Measurements from ENCODE around the gene PTPN23.

PTPN23 gene

GRCh38 chr3:47421741-47422649 is 41.2 kb downstream of the PTPN23 start:
- no peak for DNase-seq

GRCh38 chr3:47422743-47423142 is 41.9 kb downstream of the PTPN23 start:
- no peak for DNase-seq

DNA sequence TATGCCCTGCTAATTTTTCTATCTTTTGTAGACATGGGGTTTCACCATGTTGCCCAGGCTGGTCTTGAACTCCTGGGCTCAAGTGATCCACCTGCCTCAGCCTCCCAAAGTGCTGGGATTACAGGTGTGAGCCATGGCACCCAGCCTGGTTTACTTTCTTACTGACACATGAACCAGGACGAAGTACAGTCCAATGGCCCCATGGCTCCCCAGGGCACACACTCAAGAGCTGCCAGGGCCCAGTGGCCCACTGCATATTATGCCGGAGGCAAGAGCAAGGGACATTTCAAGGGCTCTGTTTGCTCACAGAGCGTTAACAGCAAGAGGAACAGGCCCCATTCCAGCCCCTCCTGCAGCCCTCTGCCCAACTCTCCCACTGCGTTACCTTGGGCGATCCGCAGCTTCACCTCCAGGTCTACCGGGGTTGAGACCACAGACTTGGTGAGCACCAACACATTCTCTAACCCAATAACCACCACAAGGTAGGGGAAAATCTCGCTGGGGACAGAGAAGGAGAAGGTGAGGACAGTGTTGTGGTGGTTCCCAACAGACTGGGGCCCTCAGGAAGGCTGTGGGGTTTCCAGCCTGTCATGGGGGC is 42.8 kb downstream of the PTPN23 start:
- DNase-seq, result no peak

- no peak for DNase-seq
Observed at GRCh38 chr3:47424434-47425382, 43.9 kb downstream of the PTPN23 start.

GRCh38 chr3:47425383-47425778 is 44.6 kb downstream of the PTPN23 start:
- DNase-seq, result no peak

DNA sequence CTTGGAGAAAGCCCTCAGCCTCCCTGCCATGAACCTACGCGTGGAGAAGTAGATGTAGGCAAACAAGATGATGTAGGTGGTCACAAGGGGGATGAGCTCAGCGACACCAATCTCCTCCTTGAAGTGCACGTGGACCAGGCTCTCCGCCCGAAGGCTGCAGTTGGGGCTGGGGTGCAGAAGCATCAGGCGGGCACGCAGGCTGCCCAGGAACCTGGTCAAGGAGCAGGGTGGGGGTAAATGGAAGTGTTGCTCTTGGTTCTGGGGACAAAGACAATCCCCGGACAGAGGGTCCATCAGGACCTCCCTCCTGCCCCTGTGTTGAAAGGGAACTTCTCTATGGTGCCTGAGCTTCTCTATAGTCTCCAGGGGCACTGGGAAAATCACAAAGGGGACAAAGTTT is 45.1 kb downstream of the PTPN23 start:
- DNase-seq, result no peak

GRCh38 chr3:47427866-47428265 is 47.0 kb downstream of the PTPN23 start:
- DNase-seq, result no peak

GRCh38 chr3:47428662-47429061 is 47.8 kb downstream of the PTPN23 start:
- DNase-seq, result no peak

DNA sequence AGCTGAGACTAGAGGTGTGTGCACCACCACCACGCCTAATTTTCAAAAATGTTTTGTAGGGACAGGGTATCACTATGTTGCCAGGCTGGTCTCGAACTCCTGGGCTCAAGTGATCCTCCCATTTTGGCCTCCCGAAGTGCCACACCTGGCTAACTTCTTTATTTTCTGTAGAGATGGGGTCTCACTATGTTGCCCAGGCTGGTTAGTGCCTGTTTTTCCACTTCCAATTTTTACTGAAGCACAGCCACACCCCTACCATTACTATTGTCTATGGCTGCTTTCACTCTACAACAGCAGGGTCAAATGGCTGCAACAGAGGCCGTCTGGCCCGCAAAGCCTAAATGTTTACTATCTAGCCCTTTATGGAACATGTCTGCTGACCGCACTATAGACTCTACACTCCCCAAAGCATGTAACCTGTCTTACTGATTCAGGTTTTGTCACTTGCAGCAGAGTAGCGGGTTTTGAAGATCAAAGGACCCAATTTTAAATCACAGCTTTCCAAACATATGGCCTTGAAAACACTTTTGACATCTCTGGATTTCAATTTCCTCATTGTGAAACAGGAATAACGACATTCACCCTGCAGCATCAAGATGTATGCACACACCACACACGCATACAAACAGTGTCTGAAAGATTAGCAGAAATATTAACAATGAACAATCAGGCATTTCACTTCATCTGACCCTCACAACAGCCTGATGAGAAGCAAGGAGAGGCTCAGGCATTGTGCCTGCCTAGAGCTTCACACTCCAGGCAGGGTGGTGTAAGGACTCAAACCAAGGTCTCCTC is 48.9 kb downstream of the PTPN23 start:
- no peak for DNase-seq

- no peak for DNase-seq
Observed at GRCh38 chr3:47430606-47431005, 49.8 kb downstream of the PTPN23 start.

DNA sequence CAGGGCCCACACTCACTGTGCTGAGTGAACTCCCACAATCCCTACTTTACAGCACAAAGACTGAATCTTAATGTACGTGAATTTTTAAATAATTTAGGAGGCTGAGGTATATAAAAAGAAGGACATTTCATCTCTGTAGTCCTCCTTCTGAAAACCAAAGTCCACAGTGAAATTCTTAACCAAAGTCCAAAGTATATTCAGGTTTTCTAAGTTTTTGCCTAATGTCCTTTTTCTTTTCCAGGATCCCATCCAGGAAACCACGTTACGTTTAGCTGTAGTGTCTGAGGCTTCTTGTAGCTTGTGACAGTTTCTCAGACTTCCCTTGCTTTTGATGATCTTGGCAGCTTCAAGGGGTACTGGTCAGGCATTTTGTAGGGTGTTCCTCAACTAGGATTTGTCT is 50.4 kb downstream of the PTPN23 start:
- DNase-seq, result no peak

GRCh38 chr3:47432673-47433072 is 51.9 kb downstream of the PTPN23 start:
- DNase-seq, result no peak

DNA sequence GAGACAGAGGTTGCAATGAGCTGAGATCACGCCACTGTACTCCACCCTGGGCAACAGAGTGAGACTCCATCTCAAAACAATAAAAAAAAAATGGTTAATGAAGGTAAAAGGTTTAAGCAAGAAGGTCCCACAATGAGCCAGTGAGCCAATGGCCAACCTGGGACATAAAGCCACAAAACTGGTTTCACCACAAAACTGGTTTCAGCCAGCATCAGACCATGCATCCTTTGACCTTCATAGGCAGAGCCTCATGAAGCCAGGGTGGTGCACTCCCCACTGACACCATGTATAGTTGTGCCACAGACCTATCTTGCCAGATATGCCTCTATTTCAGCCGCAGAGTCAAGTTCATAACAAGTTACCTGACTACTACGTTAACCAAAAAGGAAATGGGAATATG is 53.0 kb downstream of the PTPN23 start:
- no peak for DNase-seq

GRCh38 chr3:47434849-47435248 is 54.0 kb downstream of the PTPN23 start:
- DNase-seq, result no peak

GRCh38 chr3:47436180-47436579 is 55.4 kb downstream of the PTPN23 start:
- DNase-seq, result no peak

DNA sequence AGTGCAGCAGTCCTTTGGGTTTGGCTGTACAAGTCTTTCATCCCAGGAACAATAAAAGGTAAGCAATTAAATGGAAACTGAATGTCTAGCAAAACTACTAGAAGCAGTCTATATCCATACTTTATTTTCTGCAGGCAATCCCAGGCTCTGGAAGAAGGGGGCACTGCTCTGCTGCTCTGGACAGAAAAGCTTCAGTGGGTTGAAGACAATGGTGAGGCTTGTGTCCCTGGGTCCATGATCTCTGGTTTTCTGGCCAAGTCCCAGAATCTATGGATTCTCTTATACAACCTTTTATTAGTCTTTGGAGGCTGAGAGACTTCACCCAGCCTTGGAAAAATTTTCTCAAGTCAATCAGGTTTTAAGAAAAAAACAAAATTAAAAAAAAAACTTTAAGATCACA is 59.3 kb downstream of the PTPN23 start:
- DNase-seq, result no peak

DNA sequence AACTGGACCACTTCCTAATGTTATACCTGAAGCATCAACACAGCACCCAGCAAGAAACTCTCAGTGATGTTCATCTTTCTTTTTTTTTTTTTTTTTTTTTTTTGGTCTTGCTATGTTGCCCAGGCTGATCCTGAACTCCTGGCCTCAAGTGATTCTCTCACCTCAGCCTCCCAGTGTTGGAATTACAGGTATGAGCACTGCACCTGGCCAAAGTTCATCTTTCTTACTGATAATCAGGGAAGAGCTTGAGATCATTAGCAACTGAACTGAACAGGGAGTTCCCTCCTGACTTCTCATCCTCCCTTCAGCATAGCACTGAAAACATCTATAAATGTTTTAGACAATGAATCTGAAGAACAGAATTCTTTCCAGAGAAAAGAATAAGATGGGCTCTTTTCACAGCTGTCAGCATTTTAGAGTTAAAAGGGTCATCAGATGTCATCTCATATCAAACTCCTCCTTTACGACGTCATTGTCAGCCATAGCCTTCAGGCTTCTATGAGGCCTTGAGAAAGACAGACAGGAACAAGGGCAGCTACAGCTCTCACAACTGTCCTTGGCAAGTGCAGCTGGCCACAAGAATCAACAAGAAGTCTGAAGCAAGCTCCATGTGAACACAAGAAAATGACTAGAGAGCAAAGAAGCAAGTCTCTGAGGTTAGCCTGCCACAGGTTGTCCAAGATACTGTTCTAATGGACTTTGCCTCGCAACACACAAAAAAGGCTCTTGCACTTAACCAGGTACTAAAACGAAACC is 61.2 kb downstream of the PTPN23 start:
- no peak for DNase-seq

- DNase-seq, result no peak
Observed at GRCh38 chr3:47443611-47443995, 62.8 kb downstream of the PTPN23 start.

GRCh38 chr3:47444103-47444502 is 63.3 kb downstream of the PTPN23 start:
- DNase-seq, result no peak

DNA sequence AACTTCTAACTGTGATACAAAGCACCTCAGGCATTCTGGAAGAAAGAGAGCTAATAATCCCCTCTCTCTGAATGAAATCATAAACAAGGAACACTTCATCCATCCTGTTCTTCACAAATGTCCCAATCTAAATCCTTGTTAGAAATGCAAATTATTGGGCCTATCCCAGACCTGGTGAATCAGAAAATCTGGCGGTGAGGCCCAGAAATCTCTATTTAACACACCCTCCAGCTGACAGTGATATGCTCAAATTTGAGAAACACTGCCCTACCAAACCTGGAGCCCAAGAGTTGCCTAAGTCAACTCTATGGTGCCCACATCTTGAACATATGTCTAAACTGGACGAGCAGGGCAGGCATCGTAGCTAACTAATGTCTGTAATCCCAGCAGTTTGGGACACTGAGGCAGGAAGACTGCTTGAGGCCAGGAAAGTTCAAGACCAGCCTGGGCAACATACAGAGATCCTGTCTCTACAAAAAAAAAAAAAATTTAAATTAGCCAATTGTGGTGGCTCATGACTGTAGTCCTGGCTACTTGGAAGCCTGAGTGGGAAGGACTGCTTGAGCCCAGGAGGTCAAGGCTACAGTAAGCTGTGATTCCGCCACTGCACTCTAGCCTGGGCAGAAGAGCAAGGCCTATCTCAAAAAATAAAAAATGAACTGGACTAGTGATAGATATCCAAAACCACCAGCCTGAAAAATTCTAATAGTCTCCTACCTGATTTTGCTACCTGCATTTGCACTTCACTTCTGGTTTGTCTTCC is 71.8 kb downstream of the PTPN23 start:
- DNase-seq, result no peak

All from stimulated activated CD4-positive, alpha-beta T cell treated with anti-CD3 and anti-CD28 coated beads, Interleukin-2, amount 100 ng/mL, for 24 hours (primary cell).